ENCODE measurements around the gene VCP. TPM values are rescaled to one million over a fixed set of nuclear protein-coding genes. Genes with fewer than 3 reads are reported as not detected.

The VCP gene
- total RNA-seq, 4 donors from 2014 or later, result 265 to 354 (median 342) TPM

DNA sequence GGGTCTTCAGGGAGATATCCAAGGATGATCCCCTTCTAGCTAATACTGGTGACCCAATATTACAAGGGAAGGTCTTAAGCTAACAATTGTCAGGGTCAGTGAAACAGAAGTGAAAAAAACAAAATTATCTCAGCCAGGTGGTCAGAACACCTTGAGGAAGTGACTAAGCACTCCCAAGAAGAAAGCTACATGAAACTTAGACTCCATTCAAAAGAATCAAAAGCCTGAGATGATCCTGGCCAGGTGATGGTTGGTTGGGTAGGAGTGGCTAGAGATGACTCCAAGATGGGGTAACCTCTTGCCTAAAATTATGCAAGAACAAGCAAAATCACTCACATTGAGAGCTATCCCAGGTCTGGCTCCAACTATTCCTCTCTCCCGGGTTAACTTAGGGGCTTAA lies 5.4 kb downstream of the VCP start:
- Histone ChIP-seq H3K9me3 (no peaks in the 10 kb centered on the region), H3K4me3 (no peak overlapping the region), H3K36me3 (peaks cover 21 to 63% of the 10 kb centered on the region in 2 donors), H3K27me3 (no peaks in the 10 kb centered on the region), H3K27ac (peak overlapping the region in 1 of 4 donors; percentile 18), H3K4me1 (peaks cover 29 to 33% of the 10 kb centered on the region in 2 donors)
- in situ Hi-C loops (cut with MboI; ENCODE audit: low sequenced_read_pairs in 4 of 4), result no loop called here
- ATAC-seq (no peak), DNase-seq (no peak)
- TF ChIP-seq POLR2A (IDR thresholded peaks at IDR 0.05), result no peak
- TF ChIP-seq, protein P1, sequence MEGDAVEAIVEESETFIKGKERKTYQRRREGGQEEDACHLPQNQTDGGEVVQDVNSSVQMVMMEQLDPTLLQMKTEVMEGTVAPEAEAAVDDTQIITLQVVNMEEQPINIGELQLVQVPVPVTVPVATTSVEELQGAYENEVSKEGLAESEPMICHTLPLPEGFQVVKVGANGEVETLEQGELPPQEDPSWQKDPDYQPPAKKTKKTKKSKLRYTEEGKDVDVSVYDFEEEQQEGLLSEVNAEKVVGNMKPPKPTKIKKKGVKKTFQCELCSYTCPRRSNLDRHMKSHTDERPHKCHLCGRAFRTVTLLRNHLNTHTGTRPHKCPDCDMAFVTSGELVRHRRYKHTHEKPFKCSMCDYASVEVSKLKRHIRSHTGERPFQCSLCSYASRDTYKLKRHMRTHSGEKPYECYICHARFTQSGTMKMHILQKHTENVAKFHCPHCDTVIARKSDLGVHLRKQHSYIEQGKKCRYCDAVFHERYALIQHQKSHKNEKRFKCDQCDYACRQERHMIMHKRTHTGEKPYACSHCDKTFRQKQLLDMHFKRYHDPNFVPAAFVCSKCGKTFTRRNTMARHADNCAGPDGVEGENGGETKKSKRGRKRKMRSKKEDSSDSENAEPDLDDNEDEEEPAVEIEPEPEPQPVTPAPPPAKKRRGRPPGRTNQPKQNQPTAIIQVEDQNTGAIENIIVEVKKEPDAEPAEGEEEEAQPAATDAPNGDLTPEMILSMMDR (IDR thresholded peaks at IDR 0.05 in 4 of 5, conservative IDR thresholded peaks at IDR 0.05 in 1 of 5), result no peak
- intact Hi-C loops (cut with DNase I; ENCODE audit: low total_unique reads), result no loop called here

DNA sequence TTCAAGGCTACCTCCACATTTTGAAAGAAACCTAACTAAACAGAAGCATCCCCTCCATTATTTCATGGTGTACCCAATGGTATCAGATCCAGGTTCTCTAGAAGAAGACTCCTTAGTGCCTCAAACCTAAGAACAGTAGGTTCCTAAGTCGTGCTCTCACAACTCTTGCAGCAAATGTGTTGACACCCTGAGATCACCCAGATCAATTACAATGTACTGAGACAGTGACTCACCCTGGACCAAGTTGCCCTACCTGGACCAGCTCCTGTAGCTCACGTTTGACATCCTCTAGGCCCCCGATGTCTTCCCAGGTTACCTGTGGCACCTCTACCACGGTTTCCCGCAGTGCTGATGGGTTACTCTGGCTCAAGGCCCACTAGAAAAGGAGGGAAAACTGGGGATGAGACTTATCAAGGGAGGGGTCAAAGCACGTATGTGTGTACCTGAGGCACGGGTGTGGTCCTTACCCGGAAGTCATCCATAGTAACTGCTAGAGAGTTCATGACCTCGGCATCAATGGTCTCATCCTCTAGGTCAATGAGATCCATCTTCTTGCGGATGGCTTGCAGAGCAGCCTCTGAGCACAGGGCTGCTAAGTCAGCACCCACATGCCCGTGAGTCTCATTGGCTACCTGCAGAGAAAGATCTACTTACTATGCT lies 11.7 kb downstream of the VCP start:
- peak overlapping the region in 3 of 4 donors; percentile 44 to 67 (median 60) for H3K27ac ChIP-seq
- TF ChIP-seq, protein P1 (IDR thresholded peaks at IDR 0.05 in 4 of 5, conservative IDR thresholded peaks at IDR 0.05 in 1 of 5), result no peak
- TF ChIP-seq POLR2A (IDR thresholded peaks at IDR 0.05), result no peak
- H3K9me3 ChIP-seq, result no peaks in the 10 kb centered on the region
- in situ Hi-C loops (cut with MboI; ENCODE audit: low sequenced_read_pairs in 4 of 4) (no loop called here), intact Hi-C loops (cut with DNase I; ENCODE audit: low total_unique reads) (loop anchor here (5.0 kb wide), 1 partner anchor 48 kb away; no protein-coding TSS in a partner anchor)
- peaks cover 30 to 100% of the 10 kb centered on the region in 2 donors for H3K36me3 ChIP-seq
- H3K4me3 ChIP-seq, result no peak overlapping the region
- no peaks in the 10 kb centered on the region for H3K4me1 ChIP-seq
- H3K27me3 ChIP-seq, result no peaks in the 10 kb centered on the region
- DNase-seq (peak in 1 of 2 donors; percentile 34), ATAC-seq (peak; percentile 81 to 84)

DNA sequence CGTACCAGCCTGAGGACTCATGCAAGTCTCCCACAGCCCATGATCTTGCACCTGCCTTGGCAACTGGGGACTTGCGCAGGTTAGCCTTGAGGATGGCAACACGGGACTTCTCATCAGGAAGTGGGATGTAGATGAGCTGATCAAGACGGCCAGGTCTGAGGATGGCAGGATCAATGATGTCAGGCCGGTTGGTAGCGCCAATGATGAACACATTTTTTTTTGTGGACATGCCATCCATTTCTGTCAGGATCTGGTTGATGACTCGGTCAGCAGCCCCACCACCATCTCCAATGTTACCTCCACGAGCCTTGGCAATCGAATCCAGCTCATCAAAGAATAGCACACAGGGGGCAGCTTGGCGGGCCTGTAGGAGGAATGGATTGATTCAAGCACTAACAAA lies 13.0 kb downstream of the VCP start:
- no peaks in the 10 kb centered on the region for H3K4me1 ChIP-seq
- peaks cover 35 to 100% of the 10 kb centered on the region in 2 donors for H3K36me3 ChIP-seq
- in situ Hi-C loops (cut with MboI; ENCODE audit: low sequenced_read_pairs in 4 of 4) (loop anchor here in 1 of 4 donors (10.0 kb wide), 1 partner anchor 155 kb away; no protein-coding TSS in a partner anchor), intact Hi-C loops (cut with DNase I; ENCODE audit: low total_unique reads) (no loop called here)
- H3K9me3 ChIP-seq, result no peaks in the 10 kb centered on the region
- no peak for TF ChIP-seq POLR2A (IDR thresholded peaks at IDR 0.05)
- TF ChIP-seq, protein P1 (IDR thresholded peaks at IDR 0.05 in 4 of 5, conservative IDR thresholded peaks at IDR 0.05 in 1 of 5), result no peak
- ATAC-seq (no peak), DNase-seq (no peak)
- H3K27me3 ChIP-seq, result no peaks in the 10 kb centered on the region
- H3K4me3 ChIP-seq, result no peak overlapping the region
- H3K27ac ChIP-seq, result peak overlapping the region in 1 of 4 donors; percentile 60

DNA sequence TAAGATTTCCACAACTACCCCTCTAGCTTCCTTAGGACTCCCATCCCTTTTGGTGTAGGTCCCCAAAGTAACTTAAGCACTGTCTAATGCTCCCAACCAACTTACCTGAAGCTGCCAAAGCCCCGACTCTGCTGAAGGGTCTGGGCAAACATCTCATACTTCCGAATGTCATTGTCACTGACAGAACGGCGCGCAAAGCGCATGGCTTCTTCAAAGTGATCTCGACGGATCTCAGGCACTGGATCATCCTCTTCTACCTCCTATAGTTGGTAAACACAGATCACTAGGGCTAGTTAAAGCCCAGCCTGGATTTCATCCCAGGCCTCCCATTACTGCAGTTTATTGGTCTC lies 15.2 kb downstream of the VCP start:
- DNase-seq (no peak), ATAC-seq (no peak)
- intact Hi-C loops (cut with DNase I; ENCODE audit: low total_unique reads), result no loop called here
- Histone ChIP-seq H3K36me3 (peaks cover 20 to 91% of the 10 kb centered on the region in 2 donors), H3K27ac (no peak overlapping the region), H3K9me3 (no peaks in the 10 kb centered on the region), H3K27me3 (no peaks in the 10 kb centered on the region), H3K4me3 (no peak overlapping the region), H3K4me1 (no peaks in the 10 kb centered on the region)
- TF ChIP-seq, protein P1 (IDR thresholded peaks at IDR 0.05 in 4 of 5, conservative IDR thresholded peaks at IDR 0.05 in 1 of 5), result no peak
- TF ChIP-seq POLR2A (IDR thresholded peaks at IDR 0.05), result no peak
- in situ Hi-C loops (cut with MboI; ENCODE audit: low sequenced_read_pairs in 4 of 4), result loop anchor here in 1 of 4 donors (10.0 kb wide), 1 partner anchor 152 kb away; no protein-coding TSS in a partner anchor

Data from gastrocnemius medialis (tissue), 4 donors.